ENCODE measurements around the gene TUG1. TPM values are rescaled to one million over a fixed set of nuclear protein-coding genes. Genes with fewer than 3 reads are reported as not detected.

TUG1 gene
- 24.0 to 32.9 TPM (median 27.9 TPM) in 5 replicates for total RNA-seq (2022; extraction: Qiagen RNA extraction)

DNA sequence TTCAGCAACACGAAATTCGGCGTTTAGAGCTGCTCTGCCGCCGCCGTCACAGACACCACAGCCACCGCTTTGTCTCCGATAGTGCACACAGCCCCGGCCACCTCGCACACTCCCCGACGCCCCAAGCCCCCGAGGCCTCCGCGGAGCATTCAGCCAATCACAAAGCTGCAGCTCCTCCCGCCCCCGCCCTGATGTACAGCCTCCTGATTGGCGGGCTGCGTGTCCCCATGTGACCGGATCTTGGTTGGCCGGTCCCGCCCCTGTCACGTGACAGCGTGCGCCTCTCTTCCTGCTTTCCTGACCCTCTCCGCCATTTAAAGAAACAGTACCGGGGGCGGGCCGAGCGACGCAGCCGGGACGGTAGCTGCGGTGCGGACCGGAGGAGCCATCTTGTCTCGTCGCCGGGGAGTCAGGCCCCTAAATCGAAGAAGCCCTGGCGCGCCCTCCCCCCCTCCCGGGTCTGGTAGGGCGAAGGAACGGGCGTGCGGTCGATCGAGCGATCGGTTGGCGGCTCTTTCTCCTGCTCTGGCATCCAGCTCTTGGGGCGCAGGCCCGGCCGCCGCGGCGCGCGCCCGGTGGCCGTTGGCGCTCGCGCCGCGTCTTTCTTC is at the start of gene TUG1:
Gene TUG1 (plus strand): TSS at position 342 of the 608 bp plus-strand sequence.

DNA sequence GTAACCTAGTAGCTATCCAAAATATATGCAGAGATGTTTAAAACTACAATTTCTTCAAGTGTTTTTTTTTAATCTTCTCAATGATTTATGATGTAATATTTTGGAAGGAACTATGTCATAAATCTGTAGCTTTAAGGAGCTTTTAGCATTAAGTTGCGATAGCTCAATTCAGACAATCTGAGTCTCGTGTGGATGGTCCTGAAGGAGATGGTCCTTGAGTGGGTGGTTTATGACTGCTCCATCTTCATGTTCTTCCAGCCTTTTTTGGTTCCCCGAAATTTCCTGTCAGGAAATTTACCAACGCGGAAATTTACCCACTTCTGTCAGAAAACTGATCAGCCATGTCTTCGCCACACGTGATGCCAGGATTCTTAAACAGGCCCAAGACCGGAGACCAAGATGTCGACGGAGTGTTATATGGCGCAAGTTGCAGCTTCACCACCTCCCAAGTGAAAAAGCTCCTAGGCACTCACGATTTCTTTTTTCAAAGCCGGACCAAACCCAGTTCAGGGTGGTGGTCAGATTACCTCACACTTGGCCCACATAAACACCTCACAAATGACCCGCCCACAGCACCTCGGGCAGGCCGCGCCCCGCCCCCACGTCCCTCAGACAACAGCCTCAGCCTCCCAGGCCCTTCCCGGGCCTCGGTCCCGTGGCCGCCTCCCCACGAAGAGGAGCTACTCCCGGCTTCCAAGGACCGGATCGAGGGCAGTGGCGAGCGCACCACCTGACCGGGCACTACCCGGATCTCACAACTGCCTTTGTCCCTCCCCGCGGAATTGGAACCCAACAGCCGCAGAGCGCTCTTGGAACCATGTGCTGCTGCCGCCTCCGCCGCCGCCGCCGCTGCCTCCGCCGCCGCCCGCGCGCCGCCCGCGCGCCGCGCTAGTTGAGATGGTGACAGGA is 796 bp upstream of the TUG1 start, which contains the start of gene MORC2:
Gene MORC2 (minus strand): TSS at position 760 of the 909 bp plus-strand sequence. CDS start 885 bp downstream, outside the sequence.

Other genes with a start within 250 kb of the TUG1 start
- 10.7 to 16.9 TPM (median 14.4 TPM) in 5 replicates for gene MORC2, start 491 bp upstream of the TUG1 start, total RNA-seq (2022; extraction: Qiagen RNA extraction)
- gene SMTN, start 112.1 kb downstream of the TUG1 start, total RNA-seq (2022; extraction: Qiagen RNA extraction), result 17.2 to 31.8 TPM (median 29.7 TPM) in 5 replicates
- 53.7 to 62.7 TPM (median 56.7 TPM) in 5 replicates for gene SELENOM, start 138.3 kb downstream of the TUG1 start, total RNA-seq (2022; extraction: Qiagen RNA extraction)
- gene INPP5J, start 153.7 kb downstream of the TUG1 start, total RNA-seq (2022; extraction: Qiagen RNA extraction), result 0.21 to 0.55 TPM (median 0.47 TPM) in 5 replicates
- not detected in 5 replicates for gene PLA2G3, start 171.2 kb downstream of the TUG1 start, total RNA-seq (2022; extraction: Qiagen RNA extraction)
- 22.3 to 25.7 TPM (median 24.8 TPM) in 5 replicates for gene RNF185, start 190.9 kb downstream of the TUG1 start, total RNA-seq (2022; extraction: Qiagen RNA extraction)
- 6.2 to 9.1 TPM (median 7.0 TPM) in 5 replicates for gene LIMK2, start 243.0 kb downstream of the TUG1 start, total RNA-seq (2022; extraction: Qiagen RNA extraction)